Sigmoid colon (tissue), 3 donors: ENCODE data around the gene DGKQ.

Source experiments
- CTCF ChIP-seq, 4 experiments: fragments of 450-650 bp in 3 of 4; fragments of 200-600 bp in 1 of 4; IDR thresholded peaks; one replicate each; pipeline ENCODE4 v1.5.1; 2016 to 2019; ENCODE audit warnings: antibody characterized with exemption in 4 of 4, mild to moderate bottlenecking in 3 of 4, moderate library complexity in 2 of 4
- POLR2A ChIP-seq, 2 donors: fragments of 450-650 bp; IDR thresholded peaks; one replicate each; pipeline ENCODE4 v1.6.1; 2016; ENCODE audit warnings: antibody characterized with exemption in 2 of 2, mild to moderate bottlenecking in 2 of 2, moderate library complexity in 2 of 2

- no peak for TF ChIP-seq POLR2A (IDR thresholded peaks at IDR 0.05)
- no peak for TF ChIP-seq CTCF (IDR thresholded peaks at IDR 0.05)
Measured at GRCh38 chr4:1003271-1004070, 30.1 kb upstream of the DGKQ start.
